ENCODE data around the gene RARRES2.
"Not testable (repeated sequence)": the region's sequence is repeated elsewhere in the genome, so short reads cannot be mapped to it uniquely, and the experiment has no call there.

GRCh38 chr7:150385884-150386283 is 44.5 kb upstream of the RARRES2 start:
- not testable (repeated sequence) for TF ChIP-seq YY1 (IDR thresholded peaks at IDR 0.05; ENCODE audit: insufficient read depth, insufficient read length); ZNF274 (IDR thresholded peaks at IDR 0.05; ENCODE audit: low read depth, low read length); SUZ12 (IDR thresholded peaks at IDR 0.05; ENCODE audit: extremely low read depth, insufficient read depth, insufficient read length)
